AG10803 (cell line): ENCODE data around the gene ZSCAN16.

Experiments
- DNase-seq: peaks from one replicate; pipeline ENCODE4 v3.0.0; 2010; ENCODE audit warnings: low read depth
- H3K4me3 ChIP-seq: 2 replicates; pipeline ENCODE4 v1.5.1; 2011; ENCODE audit warnings: mild to moderate bottlenecking, low read length, control low read depth
- TF ChIP-seq, protein P1 (sequence below): conservative IDR thresholded peaks from 2 replicates; pipeline ENCODE4 v1.5.1; 2011; ENCODE audit warnings: mild to moderate bottlenecking, low read length, control low read depth, inconsistent platforms

Gene ZSCAN16

DNA sequence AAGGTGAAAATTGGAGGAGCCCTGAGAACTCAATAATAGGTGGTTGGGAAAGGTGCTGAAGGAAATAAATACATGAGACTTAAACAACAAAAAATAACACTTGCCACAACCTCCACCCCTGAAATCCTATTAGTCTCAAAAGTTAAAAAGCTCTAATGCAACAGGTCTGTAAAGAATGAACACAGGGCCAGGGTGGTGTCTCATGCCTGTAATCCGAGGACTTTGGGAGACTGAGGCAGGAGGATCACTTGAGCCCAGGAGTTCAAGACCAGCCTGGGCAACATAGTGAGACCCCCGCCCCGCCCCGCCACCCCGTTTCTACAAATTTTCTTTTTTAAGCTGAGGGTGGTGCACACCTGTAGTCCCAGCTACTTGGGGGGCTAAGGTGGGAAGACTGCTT is 16.2 kb downstream of the ZSCAN16 start:
- H3K4me3 ChIP-seq = no peak overlapping the region

GRCh38 chr6:28141500-28142329 is 17.3 kb downstream of the ZSCAN16 start, which contains the start of gene ZKSCAN8:
Gene ZKSCAN8 (plus strand): TSS chr6:28141883. CDS start chr6:28148408, 6,525 bp downstream.
- TF ChIP-seq, protein P1, sequence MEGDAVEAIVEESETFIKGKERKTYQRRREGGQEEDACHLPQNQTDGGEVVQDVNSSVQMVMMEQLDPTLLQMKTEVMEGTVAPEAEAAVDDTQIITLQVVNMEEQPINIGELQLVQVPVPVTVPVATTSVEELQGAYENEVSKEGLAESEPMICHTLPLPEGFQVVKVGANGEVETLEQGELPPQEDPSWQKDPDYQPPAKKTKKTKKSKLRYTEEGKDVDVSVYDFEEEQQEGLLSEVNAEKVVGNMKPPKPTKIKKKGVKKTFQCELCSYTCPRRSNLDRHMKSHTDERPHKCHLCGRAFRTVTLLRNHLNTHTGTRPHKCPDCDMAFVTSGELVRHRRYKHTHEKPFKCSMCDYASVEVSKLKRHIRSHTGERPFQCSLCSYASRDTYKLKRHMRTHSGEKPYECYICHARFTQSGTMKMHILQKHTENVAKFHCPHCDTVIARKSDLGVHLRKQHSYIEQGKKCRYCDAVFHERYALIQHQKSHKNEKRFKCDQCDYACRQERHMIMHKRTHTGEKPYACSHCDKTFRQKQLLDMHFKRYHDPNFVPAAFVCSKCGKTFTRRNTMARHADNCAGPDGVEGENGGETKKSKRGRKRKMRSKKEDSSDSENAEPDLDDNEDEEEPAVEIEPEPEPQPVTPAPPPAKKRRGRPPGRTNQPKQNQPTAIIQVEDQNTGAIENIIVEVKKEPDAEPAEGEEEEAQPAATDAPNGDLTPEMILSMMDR = no peak; the same call in 1 of the 2 replicates
- peak; percentile 87 for DNase-seq

More for the DNA sequence above, 16.2 kb downstream of the ZSCAN16 start:
- TF ChIP-seq, protein P1 = no peak
- no peak for DNase-seq

GRCh38 chr6:28142446-28142845 is 18.0 kb downstream of the ZSCAN16 start:
- peak; percentile 23 for DNase-seq
- TF ChIP-seq, protein P1 = no peak
- H3K4me3 ChIP-seq = peak overlapping the region; percentile 93

More at GRCh38 chr6:28141500-28142329, 17.3 kb downstream of the ZSCAN16 start, which contains the start of gene ZKSCAN8:
- H3K4me3 ChIP-seq = peak within 1 kb of the TSS; percentile 93

GRCh38 chr6:28145231-28145630 is 20.8 kb downstream of the ZSCAN16 start:
- TF ChIP-seq, protein P1 = no peak
- no peak for DNase-seq
- no peak overlapping the region for H3K4me3 ChIP-seq

- no peak overlapping the region for H3K4me3 ChIP-seq
- TF ChIP-seq, protein P1 = no peak
These were observed 28.1 kb downstream of the ZSCAN16 start for GRCh38 chr6:28152531-28152930.

DNA sequence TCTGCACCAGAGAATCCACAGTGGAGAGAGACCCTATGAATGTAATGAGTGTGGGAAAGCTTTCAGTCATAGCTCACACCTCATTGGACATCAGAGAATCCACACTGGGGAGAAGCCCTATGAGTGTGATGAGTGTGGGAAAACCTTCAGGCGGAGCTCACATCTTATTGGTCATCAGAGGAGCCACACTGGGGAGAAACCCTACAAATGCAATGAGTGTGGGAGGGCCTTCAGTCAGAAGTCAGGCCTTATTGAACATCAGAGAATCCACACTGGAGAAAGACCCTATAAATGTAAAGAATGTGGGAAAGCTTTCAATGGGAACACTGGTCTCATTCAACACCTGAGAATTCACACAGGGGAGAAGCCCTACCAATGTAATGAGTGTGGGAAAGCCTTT is 29.1 kb downstream of the ZSCAN16 start:
- no peak overlapping the region for H3K4me3 ChIP-seq
- TF ChIP-seq, protein P1 = no peak
- no peak for DNase-seq

More at GRCh38 chr6:28152531-28152930, 28.1 kb downstream of the ZSCAN16 start:
- no peak for DNase-seq

- no peak for DNase-seq
- no peak overlapping the region for H3K4me3 ChIP-seq
- TF ChIP-seq, protein P1 = no peak
These were observed 29.9 kb downstream of the ZSCAN16 start for GRCh38 chr6:28154357-28154756.
